B cell (primary cell): ENCODE data around the gene PPP1R12A.

Experiments
- CTCF ChIP-seq: fragments of 200-600 bp; IDR thresholded peaks from one replicate; pipeline ENCODE4 v1.8.0; 2022; ENCODE audit warnings: antibody characterized with exemption, mild to moderate bottlenecking
- EZH2 ChIP-seq: IDR thresholded peaks from 2 replicates; pipeline ENCODE4 v1.6.1; 2012; ENCODE audit warnings: borderline replicate concordance, low read depth, mild to moderate bottlenecking, moderate library complexity, low read length; ENCODE audit not compliant: insufficient read depth, poor library complexity, severe bottlenecking

- TF ChIP-seq CTCF = no peak
- no peak for TF ChIP-seq EZH2
Observed at GRCh38 chr12:79765157-79765556, 169.7 kb downstream of the PPP1R12A start.
